Measurements from ENCODE around the gene WDR87. TPM values are rescaled to one million over a fixed set of nuclear protein-coding genes. Genes with fewer than 3 reads are reported as not detected.

The WDR87 gene
- total and polyA plus RNA-seq, 2 donors (not counting 3 experiments of a cell fraction or from before 2014, with no cell fraction given), result not detected

DNA sequence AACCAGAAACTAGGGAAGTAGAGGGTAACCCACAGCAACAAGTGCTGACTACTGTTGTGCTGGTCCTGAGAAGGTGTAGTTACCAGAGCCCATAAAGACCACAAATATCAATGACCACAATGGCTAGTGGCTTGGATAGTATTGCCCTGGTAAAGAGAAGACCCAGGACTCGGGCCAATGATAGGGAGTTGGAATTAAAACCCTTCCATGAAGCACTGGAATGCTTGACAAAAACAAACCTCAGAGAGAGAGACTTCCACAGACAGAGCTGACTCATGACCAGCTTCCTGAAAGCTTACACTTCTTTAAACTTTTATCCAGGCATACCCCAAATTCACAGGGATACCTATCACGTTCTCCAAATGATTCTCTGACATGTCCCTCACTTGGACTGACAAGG lies 60.5 kb downstream of the WDR87 start:
- POLR2A ChIA-PET, result no interaction called here
- Histone ChIP-seq H4K20me1 (replicated peaks; ENCODE audit: control insufficient read depth, extremely low read depth, insufficient read depth, low read length) (no peaks in the 10 kb centered on the region), H3K9me3 (replicated peaks; ENCODE audit: control insufficient read depth, insufficient read depth, low read length) (no peaks in the 10 kb centered on the region), H2AFZ (ENCODE audit: low read depth, low read length) (no peak overlapping the region), H3K9ac (replicated peaks; ENCODE audit: extremely low read depth, insufficient read depth, low read length) (no peak overlapping the region), H3K9me1 (replicated peaks; ENCODE audit: control insufficient read depth, extremely low read depth, insufficient read depth, low read length) (no peaks in the 10 kb centered on the region), H3K27ac (ENCODE audit: insufficient read depth, low read depth, low read length) (no peak overlapping the region), H3K4me2 (ENCODE audit: insufficient read depth, low read length) (no peak overlapping the region), H3K4me1 (ENCODE audit: control insufficient read depth, extremely low read depth, insufficient read depth, low read length) (no peaks in the 10 kb centered on the region), H3K4me3 (replicated peaks in 1 of 3; ENCODE audit: insufficient read depth in 1 of 3, low read depth in 1 of 3, low read length in 3 of 3) (no peak overlapping the region), H3K36me3 (ENCODE audit: control insufficient read depth in 2 of 2, extremely low read depth in 1 of 2, insufficient read depth in 2 of 2, low read length in 2 of 2) (no peaks in the 10 kb centered on the region), H3K27me3 (ENCODE audit: control insufficient read depth in 2 of 2, insufficient read depth in 2 of 2, low read length in 2 of 2) (no peaks in the 10 kb centered on the region), H3K79me2 (ENCODE audit: control insufficient read depth, insufficient read depth, low read length) (no peaks in the 10 kb centered on the region)
- FAIRE-seq (no peak), DNase-seq (ENCODE audit: low read depth, low spot score) (no peak)
- CTCF ChIA-PET, result no interaction called here
- no TSS peak for BruUV-seq (replicated peaks)
- dilution Hi-C loops (cut with MboI; ENCODE audit: extremely low pct_ligation_motif_present, low sequenced_read_pairs), result no loop called here
- intact Hi-C loops (cut with micrococcal nuclease), result no loop called here
- TF ChIP-seq, protein P1, sequence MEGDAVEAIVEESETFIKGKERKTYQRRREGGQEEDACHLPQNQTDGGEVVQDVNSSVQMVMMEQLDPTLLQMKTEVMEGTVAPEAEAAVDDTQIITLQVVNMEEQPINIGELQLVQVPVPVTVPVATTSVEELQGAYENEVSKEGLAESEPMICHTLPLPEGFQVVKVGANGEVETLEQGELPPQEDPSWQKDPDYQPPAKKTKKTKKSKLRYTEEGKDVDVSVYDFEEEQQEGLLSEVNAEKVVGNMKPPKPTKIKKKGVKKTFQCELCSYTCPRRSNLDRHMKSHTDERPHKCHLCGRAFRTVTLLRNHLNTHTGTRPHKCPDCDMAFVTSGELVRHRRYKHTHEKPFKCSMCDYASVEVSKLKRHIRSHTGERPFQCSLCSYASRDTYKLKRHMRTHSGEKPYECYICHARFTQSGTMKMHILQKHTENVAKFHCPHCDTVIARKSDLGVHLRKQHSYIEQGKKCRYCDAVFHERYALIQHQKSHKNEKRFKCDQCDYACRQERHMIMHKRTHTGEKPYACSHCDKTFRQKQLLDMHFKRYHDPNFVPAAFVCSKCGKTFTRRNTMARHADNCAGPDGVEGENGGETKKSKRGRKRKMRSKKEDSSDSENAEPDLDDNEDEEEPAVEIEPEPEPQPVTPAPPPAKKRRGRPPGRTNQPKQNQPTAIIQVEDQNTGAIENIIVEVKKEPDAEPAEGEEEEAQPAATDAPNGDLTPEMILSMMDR (IDR thresholded peaks at IDR 0.05; ENCODE audit: extremely low read depth in 1 of 2, insufficient read depth in 1 of 2, low read depth in 1 of 2, low read length in 2 of 2), result no peak
- TF ChIP-seq, protein P2, sequence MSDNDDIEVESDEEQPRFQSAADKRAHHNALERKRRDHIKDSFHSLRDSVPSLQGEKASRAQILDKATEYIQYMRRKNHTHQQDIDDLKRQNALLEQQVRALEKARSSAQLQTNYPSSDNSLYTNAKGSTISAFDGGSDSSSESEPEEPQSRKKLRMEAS (IDR thresholded peaks at IDR 0.05; ENCODE audit: insufficient read depth, insufficient read length), result no peak
- TF ChIP-seq MYC (IDR thresholded peaks at IDR 0.05; ENCODE audit: low read depth, low read length) (no peak), EZH2 (IDR thresholded peaks at IDR 0.05; ENCODE audit: borderline replicate concordance, low read depth, low read length, severe bottlenecking) (no peak), FOS (IDR thresholded peaks at IDR 0.05; ENCODE audit: borderline replicate concordance, insufficient read depth, low read length) (no peak), POLR2A (IDR thresholded peaks at IDR 0.05; ENCODE audit: low read depth, low read length) (no peak), JUN (IDR thresholded peaks at IDR 0.05; ENCODE audit: borderline replicate concordance, insufficient read depth, insufficient read length, low read depth) (no peak), POLR2AphosphoS5 (IDR thresholded peaks at IDR 0.05; ENCODE audit: insufficient read depth, low read depth, low read length) (no peak), GATA2 (IDR thresholded peaks at IDR 0.05; ENCODE audit: insufficient read depth, insufficient read length, low read depth, low read length) (no peak)

Other genes starting within 250 kb of the WDR87 start
- 4.5 and 5.2 TPM in 2 replicates for gene ZNF607, start 186.8 kb downstream of the WDR87 start, total RNA-seq
- gene ZNF607, start 186.8 kb downstream of the WDR87 start, polyA plus RNA-seq, result 1.3 and 1.7 TPM in 2 replicates
- gene ZNF573, start 127.0 kb downstream of the WDR87 start, total RNA-seq, result 6.3 and 7.5 TPM in 2 replicates
- 0.38 and 1.4 TPM in 2 replicates for gene ZNF573, start 127.0 kb downstream of the WDR87 start, polyA plus RNA-seq
- 44.4 and 47.2 TPM in 2 replicates for gene SIPA1L3, start 614 bp upstream of the WDR87 start, total RNA-seq
- 7.1 and 14.2 TPM in 2 replicates for gene SIPA1L3, start 614 bp upstream of the WDR87 start, polyA plus RNA-seq

Data from endothelial cell of umbilical vein (primary cell).